H9 (cell line): ENCODE data around the gene RBX1. TPM values are rescaled to one million over a fixed set of nuclear protein-coding genes. Genes with fewer than 3 reads are reported as not detected.
A peak's percentile ranks its signal among the peaks of the same experiment; 100 is the strongest.

ENCODE experiments used
- DNase-seq: peaks from one replicate; pipeline ENCODE4 v3.0.0-alpha.2; 2017
- H2AFZ ChIP-seq: one replicate; pipeline ENCODE4 v1.6.1; 2013; ENCODE audit warnings: mild to moderate bottlenecking, low read length, control low read depth, moderate library complexity
- H2AK5ac ChIP-seq: 2 replicates; pipeline ENCODE4 v1.6.1; 2013; ENCODE audit warnings: low read length, control low read depth, mixed read lengths; ENCODE audit not compliant: insufficient read length
- H2BK120ac ChIP-seq: one replicate; pipeline ENCODE4 v1.6.1; 2013; ENCODE audit warnings: low read depth, mild to moderate bottlenecking, low read length, control low read depth, inconsistent platforms; ENCODE audit not compliant: poor library complexity, severe bottlenecking
- H2BK12ac ChIP-seq: 2 replicates; pipeline ENCODE4 v1.6.1; 2013; ENCODE audit warnings: low read length, control low read depth, mixed read lengths, low read depth; ENCODE audit not compliant: insufficient read length
- H2BK15ac ChIP-seq: 2 replicates; pipeline ENCODE4 v1.6.1; 2013; ENCODE audit warnings: low read depth, low read length, control low read depth
- H2BK20ac ChIP-seq: one replicate; pipeline ENCODE4 v1.6.1; 2013; ENCODE audit warnings: low read depth, mild to moderate bottlenecking, low read length, control low read depth, inconsistent platforms; ENCODE audit not compliant: poor library complexity, severe bottlenecking
- H2BK5ac ChIP-seq: 2 replicates; pipeline ENCODE4 v1.6.1; 2013; ENCODE audit warnings: low read length, control low read depth, mixed read lengths; ENCODE audit not compliant: insufficient read length
- H3K14ac ChIP-seq: 2 replicates; pipeline ENCODE4 v1.6.1; 2013; ENCODE audit warnings: low read length, control low read depth; ENCODE audit not compliant: insufficient read depth
- H3K18ac ChIP-seq: 2 replicates; pipeline ENCODE4 v1.6.1; 2013; ENCODE audit warnings: low read depth, mild to moderate bottlenecking, mixed read lengths, low read length, control low read depth; ENCODE audit not compliant: insufficient read length
- H3K23ac ChIP-seq: 2 replicates; pipeline ENCODE4 v1.6.1; 2013; ENCODE audit warnings: low read length, control low read depth, mixed read lengths, low read depth; ENCODE audit not compliant: insufficient read length
- H3K23me2 ChIP-seq: 2 replicates; pipeline ENCODE4 v1.6.1; 2013; ENCODE audit warnings: low read depth, mild to moderate bottlenecking, mixed read lengths, low read length, control low read depth; ENCODE audit not compliant: insufficient read length, poor library complexity, severe bottlenecking
- H3K27ac ChIP-seq: 2 replicates; pipeline ENCODE4 v1.5.1; 2013; ENCODE audit warnings: low read length, control low read depth, mixed read lengths, low read depth; ENCODE audit not compliant: insufficient read length
- H3K27me3 ChIP-seq: 2 replicates; pipeline ENCODE4 v1.6.1; 2013; ENCODE audit warnings: low read length, control low read depth, inconsistent platforms; ENCODE audit not compliant: insufficient read depth
- H3K4ac ChIP-seq: 2 replicates; pipeline ENCODE4 v1.6.1; 2013; ENCODE audit warnings: low read depth, mild to moderate bottlenecking, control low read depth, inconsistent platforms, low read length, moderate library complexity
- H3K4me1 ChIP-seq: 2 replicates; pipeline ENCODE4 v1.6.1; 2013; ENCODE audit warnings: low read length, control low read depth, inconsistent platforms; ENCODE audit not compliant: insufficient read depth
- H3K4me2 ChIP-seq: 2 replicates; pipeline ENCODE4 v1.6.1; 2013; ENCODE audit warnings: low read length, control low read depth, mixed read lengths; ENCODE audit not compliant: insufficient read length, insufficient read depth
- H3K56ac ChIP-seq: 2 replicates; pipeline ENCODE4 v1.6.1; 2013; ENCODE audit warnings: low read depth, mild to moderate bottlenecking, mixed read lengths, low read length, control low read depth; ENCODE audit not compliant: insufficient read length
- H3K79me1 ChIP-seq: 2 replicates; pipeline ENCODE4 v1.6.1; 2013; ENCODE audit warnings: low read depth, mild to moderate bottlenecking, moderate library complexity, low read length, control low read depth, inconsistent platforms; ENCODE audit not compliant: insufficient read depth, poor library complexity, severe bottlenecking
- H3K79me2 ChIP-seq: 2 replicates; pipeline ENCODE4 v1.6.1; 2013; ENCODE audit warnings: low read length, control low read depth, inconsistent platforms; ENCODE audit not compliant: insufficient read depth
- H3K9ac ChIP-seq: 2 replicates; pipeline ENCODE4 v1.6.1; 2013; ENCODE audit warnings: low read length, control low read depth, mixed read lengths; ENCODE audit not compliant: insufficient read length; ENCODE audit errors: extremely low read depth
- H3K9me3 ChIP-seq: one replicate; pipeline ENCODE4 v1.6.1; 2013; ENCODE audit warnings: low read depth, low read length, inconsistent platforms; ENCODE audit not compliant: control insufficient read depth
- H3T11ph ChIP-seq: one replicate; pipeline ENCODE4 v1.6.1; 2013; ENCODE audit warnings: mild to moderate bottlenecking, low read length, control low read depth, inconsistent platforms
- H4K20me1 ChIP-seq: one replicate; pipeline ENCODE4 v1.6.1; 2013; ENCODE audit not compliant: control insufficient read depth, insufficient read length, insufficient read depth
- H4K5ac ChIP-seq: 2 replicates; pipeline ENCODE4 v1.6.1; 2013; ENCODE audit warnings: low read depth, mild to moderate bottlenecking, mixed read lengths, low read length, control low read depth; ENCODE audit not compliant: insufficient read length
- H4K8ac ChIP-seq: replicated peaks from 2 replicates; pipeline ENCODE4 v1.6.1; 2013; ENCODE audit warnings: low read length, control low read depth, mixed read lengths, low read depth; ENCODE audit not compliant: insufficient read length
- H4K91ac ChIP-seq: 2 replicates; pipeline ENCODE4 v1.6.1; 2013; ENCODE audit warnings: low read depth, mild to moderate bottlenecking, moderate library complexity, mixed read lengths, low read length, control low read depth; ENCODE audit not compliant: insufficient read length
- H3K27ac Mint-ChIP-seq, 3 experiments: 2 replicates in 2 of 3; 3 replicates in 1 of 3; pipeline ENCODE4 v1.8.0; 2020 to 2021; ENCODE audit warnings: mixed read lengths in 3 of 3, mild to moderate bottlenecking in 1 of 3, moderate library complexity in 1 of 3
- H3K27me3 Mint-ChIP-seq: 2 replicates; pipeline ENCODE4 v1.8.0; 2021; ENCODE audit warnings: low read depth, mild to moderate bottlenecking, moderate library complexity, mixed read lengths
- H3K36me3 Mint-ChIP-seq, 3 experiments: 2 replicates in 2 of 3; 3 replicates in 1 of 3; pipeline ENCODE4 v1.8.0; 2020 to 2021; ENCODE audit warnings: low read depth in 3 of 3, mixed read lengths in 3 of 3; ENCODE audit not compliant: insufficient read depth in 1 of 3
- H3K4me1 Mint-ChIP-seq, 2 experiments: 2 replicates each; pipeline ENCODE4 v1.8.0; 2020; ENCODE audit warnings: mixed read lengths in 2 of 2
- H3K4me3 Mint-ChIP-seq, 2 experiments: 2 replicates in 1 of 2; 3 replicates in 1 of 2; pipeline ENCODE4 v1.8.0; 2020 to 2021; ENCODE audit warnings: mild to moderate bottlenecking in 2 of 2, mixed read lengths in 2 of 2, moderate library complexity in 1 of 2
- H3K9me3 Mint-ChIP-seq, 2 experiments: 2 replicates in 1 of 2; 3 replicates in 1 of 2; pipeline ENCODE4 v1.8.0; 2020; ENCODE audit warnings: mild to moderate bottlenecking in 2 of 2, mixed read lengths in 2 of 2, moderate library complexity in 1 of 2
- CTCF ChIP-seq: fragments of 200-600 bp; sonication (generic); conservative IDR thresholded peaks from 3 replicates; pipeline ENCODE4 v1.8.0; 2021; ENCODE audit warnings: antibody characterized with exemption, mild to moderate bottlenecking
- WGBS: extraction: QIAGEN DNeasy Blood & Tissue Kit; methylation state at CpG from one replicate; pipeline ENCODE4 v1.1.7; 2013; ENCODE audit warnings: missing lambda C conversion rate, low lambda C conversion rate, mixed read lengths; ENCODE audit not compliant: insufficient read length; ENCODE audit errors: extremely low coverage; 5-methylcytosine and 5-hydroxymethylcytosine counted together
- total RNA-seq: library from RNA; stranded (reverse); gene quantifications from 2 replicates; pipeline ENCODE4 v1.2.1, GENCODE V29; 2021

Gene RBX1
- total RNA-seq, 1 experiment from 2014 or later = 85.6 TPM

- H3K18ac ChIP-seq = peak overlapping the region; percentile 88
- no peak overlapping the region for H2BK12ac ChIP-seq
- no peak overlapping the region for H2AK5ac ChIP-seq
- no peak overlapping the region for H2AFZ ChIP-seq
- H3K9me3 ChIP-seq = no peaks in the 10 kb centered on the region
- no peak overlapping the region for H4K8ac ChIP-seq
- H4K91ac ChIP-seq = no peak overlapping the region
- no peak overlapping the region for H3K23ac ChIP-seq
- H2BK120ac ChIP-seq = no peak overlapping the region
- no peak overlapping the region for H2BK15ac ChIP-seq
- no peaks in the 10 kb centered on the region for H3K27me3 ChIP-seq
- H3K4me2 ChIP-seq = peak overlapping the region; percentile 59
- no peak overlapping the region for H3K56ac ChIP-seq
- WGBS = no CpG with 5 or more reads among the region's 85 CpGs
- peak; percentile 68 for DNase-seq
- H3K79me2 ChIP-seq = no peaks in the 10 kb centered on the region
- H3K23me2 ChIP-seq = peaks cover 8% of the 10 kb centered on the region
- Mint-ChIP-seq H3K4me1 (peaks cover 13 to 17% of the 10 kb centered on the region in 2 experiments), H3K36me3 (peaks cover 0 to 18% (median 0%) of the 10 kb centered on the region in 3 experiments; a peak in 4 of 7 replicates), H3K27ac (peak overlapping the region; percentile 99 to 100 (median 99)), H3K4me3 (peak overlapping the region; percentile 92 to 94), H3K27me3 (peaks cover 16% of the 10 kb centered on the region), H3K9me3 (no peaks in the 10 kb centered on the region)
- H2BK20ac ChIP-seq = no peak overlapping the region
- TF ChIP-seq CTCF = 0 out of 3 replicates have a peak, but pooled peaks have one; percentile 24
- H3K4me1 ChIP-seq = no peaks in the 10 kb centered on the region
- H3T11ph ChIP-seq = no peak overlapping the region
- H3K9ac ChIP-seq = peak overlapping the region; percentile 65
- no peak overlapping the region for H3K4ac ChIP-seq
- H3K79me1 ChIP-seq = no peaks in the 10 kb centered on the region
- H2BK5ac ChIP-seq = no peak overlapping the region
- H3K14ac ChIP-seq = peak overlapping the region; percentile 76
- no peak overlapping the region for H4K5ac ChIP-seq
- H4K20me1 ChIP-seq = no peaks in the 10 kb centered on the region
- peak overlapping the region; percentile 6 for H3K27ac ChIP-seq
These were observed 70.7 kb downstream of the RBX1 start for GRCh38 chr22:41021613-41022454.
